Temporal lobe (tissue), 2 donors: ENCODE measurements around the gene SLC25A15. TPM values are rescaled to one million over a fixed set of nuclear protein-coding genes. Genes with fewer than 3 reads are reported as not detected.

Source experiments
- small RNA-seq: library from RNA; depleted of rRNA; stranded (forward); fragments of <200 nt; gene quantifications from one replicate; pipeline ENCODE3, GENCODE V24; 2014; ENCODE audit warnings: low replicate concordance
- total RNA-seq: library from RNA; depleted of rRNA; stranded (reverse); fragments of >200 nt; gene quantifications from one replicate; pipeline ENCODE4 v1.2.3, GENCODE V29; 2014

SLC25A15 gene
- total RNA-seq, 1 donor from 2014 or later: 18.7 TPM

Small RNA genes lying within 50 kb of the gene (small RNA-seq; reads per million reads assigned to genes)
- not detected for gene MIR621

Other genes with a start within 250 kb of the SLC25A15 start
- 7.1 TPM for gene FOXO1, start 123.0 kb upstream of the SLC25A15 start, total RNA-seq
- gene MRPS31, start 18.4 kb upstream of the SLC25A15 start, total RNA-seq: 19.7 TPM
- gene ELF1, start 229.7 kb downstream of the SLC25A15 start, total RNA-seq: 9.3 TPM